NOMO-1 treated with DMSO at 0.1 percent for 48 hours (cell line): ENCODE results near the gene PPT1.
"Not testable (repeated sequence)": the region's sequence is repeated elsewhere in the genome, so short reads cannot be mapped to it uniquely, and the experiment has no call there.

Experiments used
- DNase-seq: peaks from one replicate; lab custom pipeline; 2025; ENCODE audit not compliant: unreplicated experiment; lab: John Stamatoyannopoulos, UW

PPT1 gene

GRCh38 chr1:40092706-40093639 is 4.1 kb downstream of the PPT1 start:
- no peak for DNase-seq

DNA sequence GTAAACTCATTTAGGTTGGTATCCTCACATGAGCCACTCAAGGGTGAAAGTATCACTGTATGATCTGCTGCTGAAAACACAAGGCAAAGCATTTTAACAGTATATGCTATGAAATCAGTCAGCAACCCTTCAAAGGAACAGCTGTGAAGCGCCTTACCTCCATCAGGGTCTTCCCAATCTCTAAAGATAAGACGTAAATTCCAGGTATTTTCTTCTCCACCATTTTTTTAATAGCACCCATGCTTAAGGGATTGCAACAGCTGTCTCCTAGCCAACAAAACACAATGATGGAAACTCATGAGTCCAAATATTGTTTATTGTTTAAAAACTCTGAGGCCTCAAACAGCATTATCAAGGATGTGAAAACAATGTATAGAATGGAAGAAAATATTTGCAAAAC is 4.8 kb downstream of the PPT1 start:
- DNase-seq: no peak

DNA sequence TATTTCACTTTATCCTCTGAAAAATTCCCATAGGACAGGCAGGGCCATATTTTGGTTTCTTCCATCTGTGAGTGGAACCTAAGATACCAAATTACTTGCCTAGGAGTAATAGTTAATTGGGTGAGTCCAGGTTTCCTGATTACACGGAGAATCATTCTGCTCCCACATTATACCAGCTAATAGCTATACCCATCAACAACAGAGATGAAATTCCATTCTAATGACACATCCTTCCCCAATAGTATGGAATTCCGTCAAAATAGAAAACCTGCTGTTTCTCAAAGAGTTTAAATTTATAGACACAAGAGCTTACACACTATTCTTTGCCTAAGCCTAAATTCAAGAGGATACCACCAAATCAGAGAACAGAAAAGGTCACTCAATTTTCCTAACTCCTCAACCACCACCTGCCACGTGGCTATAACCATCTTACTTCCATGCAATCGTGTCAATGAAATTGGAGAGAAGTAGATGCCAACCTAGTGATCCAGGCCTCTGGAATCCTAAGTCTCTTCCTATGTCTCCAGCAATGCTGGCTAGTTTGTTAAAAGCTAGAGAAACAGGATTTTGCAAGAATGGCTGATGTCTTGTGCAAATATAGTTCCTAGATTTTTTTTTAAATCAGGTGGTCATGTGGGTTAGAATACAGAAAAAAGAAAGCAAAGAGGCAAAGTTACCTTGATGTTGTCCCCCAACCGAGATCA is 6.2 kb downstream of the PPT1 start:
- DNase-seq: no peak

DNA sequence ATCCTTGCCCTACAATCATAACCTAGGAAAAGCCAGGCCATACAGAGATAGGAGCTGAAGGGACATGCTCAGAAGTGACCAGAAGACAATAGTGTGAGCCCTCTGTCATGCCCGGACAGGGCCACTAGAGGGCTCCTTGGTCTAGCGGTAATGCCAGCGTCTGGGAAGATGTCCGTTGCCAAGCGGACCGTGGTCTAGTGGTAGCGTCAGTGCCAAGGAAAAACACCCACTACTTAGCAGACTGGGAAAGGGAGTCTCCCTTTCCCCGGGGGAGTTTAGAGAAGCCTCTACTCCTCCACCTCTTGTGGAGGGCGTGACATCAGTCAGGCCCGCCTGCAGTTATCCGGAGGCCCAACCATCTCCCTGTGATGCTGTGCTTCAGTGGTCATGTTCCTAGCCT is 12.3 kb downstream of the PPT1 start:
- DNase-seq: not testable (repeated sequence)

DNA sequence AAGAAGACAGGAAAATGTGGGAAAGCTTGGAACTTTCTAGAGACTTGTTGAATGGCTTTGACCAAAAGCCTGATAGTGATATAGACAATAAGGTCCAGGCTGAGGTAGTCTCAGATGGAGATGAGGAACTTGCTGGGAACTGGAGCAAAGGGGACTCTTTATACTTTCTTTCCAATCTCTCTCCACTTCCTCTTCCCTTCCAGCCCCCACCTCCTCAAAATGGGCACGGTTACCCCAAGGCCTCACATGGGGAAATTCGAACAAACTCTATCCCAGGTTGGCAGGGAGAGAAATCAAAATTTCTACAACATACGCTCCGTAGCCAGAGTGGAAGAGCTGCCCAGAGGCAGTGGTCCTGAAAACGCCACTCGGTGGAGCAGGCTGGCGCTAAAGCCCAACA is 15.2 kb downstream of the PPT1 start:
- no peak for DNase-seq

- DNase-seq: peak; percentile 17
These were observed 17.2 kb downstream of the PPT1 start for GRCh38 chr1:40079774-40080400.

- peak; percentile 41 for DNase-seq
These were observed 18.3 kb downstream of the PPT1 start for GRCh38 chr1:40078512-40079333.

- DNase-seq: peak; percentile 36
These were observed 20.1 kb downstream of the PPT1 start for GRCh38 chr1:40076895-40077312.

DNA sequence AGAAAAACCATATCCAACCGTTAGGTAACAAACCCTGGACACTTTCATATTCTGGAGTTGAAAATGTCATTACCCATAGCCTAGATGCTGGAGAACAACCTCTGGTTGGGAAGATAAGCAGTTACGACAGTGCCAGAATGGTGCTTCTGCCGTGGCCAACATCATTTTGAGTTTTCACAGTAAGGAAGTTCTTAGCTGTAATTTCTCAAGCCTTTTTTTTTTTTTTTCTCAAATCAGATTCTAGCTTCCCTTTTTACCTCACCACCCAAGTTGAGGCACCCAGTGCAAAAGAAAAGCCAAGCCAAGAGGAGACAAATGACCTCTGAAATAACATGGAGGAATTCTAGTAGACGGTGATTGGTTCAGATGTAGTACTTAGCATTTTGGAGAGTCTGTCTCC is 21.8 kb downstream of the PPT1 start:
- DNase-seq: peak; percentile 65

GRCh38 chr1:40073062-40073461 is 24.0 kb downstream of the PPT1 start:
- DNase-seq: no peak

- no peak for DNase-seq
These were observed 24.9 kb downstream of the PPT1 start for GRCh38 chr1:40072142-40072541.

GRCh38 chr1:40067851-40068250 is 29.2 kb downstream of the PPT1 start:
- no peak for DNase-seq

DNA sequence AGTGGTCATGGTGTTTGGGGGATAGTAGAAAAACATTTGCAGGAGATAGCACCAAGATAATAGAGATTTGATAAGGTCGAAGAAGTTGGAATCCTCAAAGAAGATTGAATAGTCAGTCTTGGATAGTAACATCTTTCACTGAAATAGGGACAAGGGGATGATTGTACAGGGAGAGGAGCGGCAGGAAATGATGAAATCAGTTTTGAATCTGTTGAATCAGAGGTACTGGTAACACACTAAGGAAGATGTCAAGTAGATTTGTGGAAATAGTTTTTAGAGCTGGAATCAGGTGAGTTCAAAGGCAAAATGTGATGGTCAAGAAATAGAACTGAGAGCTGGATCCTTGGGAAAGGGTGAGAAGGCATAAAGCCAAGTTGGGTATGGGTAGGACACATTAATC is 30.0 kb downstream of the PPT1 start:
- DNase-seq: no peak

DNA sequence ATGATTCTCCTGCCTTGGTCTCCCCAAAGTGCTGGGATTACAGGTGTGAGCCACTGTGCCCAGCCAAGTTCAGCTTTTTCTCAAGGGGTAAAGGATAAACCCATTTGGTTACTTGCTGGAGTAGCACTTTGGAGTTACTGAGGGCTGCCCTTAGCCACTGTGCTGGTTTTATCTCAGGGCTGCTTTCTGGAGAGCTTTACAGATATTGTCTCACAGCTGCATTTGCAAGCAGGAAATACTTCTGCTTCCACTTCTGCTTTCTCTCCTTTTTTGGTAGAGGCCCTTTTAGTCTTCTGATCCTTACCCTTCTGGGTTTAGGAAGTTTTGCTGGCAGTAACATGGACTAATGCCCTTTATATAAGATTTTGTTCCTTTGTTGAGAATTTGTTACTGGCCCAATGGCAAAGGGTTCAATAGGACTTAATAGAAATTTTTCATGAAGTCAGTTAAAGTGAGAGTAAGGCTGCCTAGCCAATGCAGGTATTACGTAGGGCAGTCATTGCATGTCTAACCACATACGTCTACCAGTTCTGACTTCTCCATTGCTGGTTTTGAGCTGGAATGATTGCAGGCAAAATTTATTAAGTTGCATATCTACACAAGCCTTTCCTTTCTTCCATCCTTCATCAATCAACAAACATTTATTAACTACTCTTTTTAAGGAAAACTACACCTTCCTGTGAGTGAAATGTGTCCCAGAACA is 32.1 kb downstream of the PPT1 start:
- DNase-seq: peak; percentile 91

DNA sequence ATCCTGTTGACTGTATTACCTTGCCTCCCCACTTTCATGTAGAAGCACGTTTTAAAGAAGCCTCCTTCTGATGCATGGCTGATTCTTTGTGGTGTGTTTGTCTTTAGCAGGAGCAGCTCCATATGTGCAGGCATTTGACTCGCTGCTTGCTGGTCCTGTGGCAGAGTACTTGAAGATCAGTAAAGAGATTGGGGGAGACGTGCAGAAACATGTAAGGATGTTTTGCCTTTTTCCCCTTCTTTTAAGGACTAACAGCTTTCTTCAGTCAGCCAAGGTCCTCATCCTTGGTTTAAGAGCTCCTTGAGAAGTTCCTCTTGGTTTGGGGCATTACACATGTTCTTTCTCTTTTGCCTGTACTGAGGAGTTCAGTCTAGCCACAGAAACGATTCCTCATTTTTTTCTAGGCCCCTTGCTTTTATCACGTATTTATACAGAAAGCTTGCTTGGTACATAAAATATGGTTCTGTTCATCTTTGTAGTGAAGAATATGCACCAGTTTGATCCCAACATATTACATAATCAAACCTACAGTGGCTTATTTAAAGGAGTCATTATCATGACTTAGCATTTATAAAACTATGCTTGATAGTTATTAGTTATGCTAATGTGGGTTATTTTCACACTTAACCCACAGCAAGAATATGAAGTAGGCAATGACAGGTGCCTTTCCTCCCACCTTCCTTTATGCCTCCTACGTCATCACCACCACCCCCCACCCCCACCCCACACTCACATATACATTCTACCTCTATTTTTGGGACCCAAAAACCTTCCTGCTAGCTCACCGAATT is 36.9 kb downstream of the PPT1 start:
- DNase-seq: peak; percentile 60

GRCh38 chr1:40059338-40059959 is 37.6 kb downstream of the PPT1 start:
- DNase-seq: peak; percentile 90

- DNase-seq: no peak
These were observed 38.4 kb downstream of the PPT1 start for GRCh38 chr1:40058453-40059337.

DNA sequence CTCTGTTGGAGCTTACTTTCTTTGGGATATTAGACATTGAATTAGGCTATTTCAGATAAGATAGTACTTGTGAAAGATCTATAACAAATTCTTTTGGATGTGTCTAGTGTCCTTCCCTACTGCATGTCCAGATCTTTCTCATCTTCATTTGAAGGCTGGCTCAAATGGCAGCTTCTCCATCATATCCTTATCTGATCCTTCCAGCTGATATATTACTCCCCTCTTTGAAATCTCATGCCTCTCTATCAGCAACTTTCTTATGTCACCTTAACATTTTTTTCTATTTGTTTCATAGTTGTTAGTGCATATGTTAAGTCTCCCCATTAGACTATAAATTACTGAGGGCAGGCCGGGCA is 39.0 kb downstream of the PPT1 start:
- DNase-seq: no peak
